HUES64 (cell line): Measurements from ENCODE around the gene AOX1.
"Not testable (repeated sequence)": the region's sequence is repeated elsewhere in the genome, so short reads cannot be mapped to it uniquely, and the experiment has no call there.

Experiments used
- H3K27ac ChIP-seq: 2 replicates; pipeline ENCODE4 v1.7.0; 2013; ENCODE audit warnings: low read depth, low read length, inconsistent platforms
- H3K27me3 ChIP-seq: 2 replicates; pipeline ENCODE4 v1.6.1; 2013; ENCODE audit warnings: mild to moderate bottlenecking, low read length; ENCODE audit not compliant: insufficient read depth
- H3K36me3 ChIP-seq: 2 replicates; pipeline ENCODE4 v1.6.1; 2013; ENCODE audit warnings: mild to moderate bottlenecking, low read length; ENCODE audit not compliant: insufficient read depth
- H3K4me1 ChIP-seq: 2 replicates; pipeline ENCODE4 v1.6.1; 2013; ENCODE audit warnings: mild to moderate bottlenecking, low read length, moderate library complexity; ENCODE audit not compliant: insufficient read depth
- H3K4me3 ChIP-seq: 2 replicates; pipeline ENCODE4 v1.5.1; 2013; ENCODE audit warnings: mild to moderate bottlenecking, low read length, moderate library complexity
- H3K9ac ChIP-seq: 2 replicates; pipeline ENCODE4 v1.6.1; 2013; ENCODE audit warnings: mild to moderate bottlenecking, low read depth, low read length
- H3K9me3 ChIP-seq: 2 replicates; pipeline ENCODE4 v1.6.1; 2013; ENCODE audit warnings: low read depth, low read length; ENCODE audit not compliant: insufficient read depth
- WGBS: fragments of 150-250, 120-280 bp; methylation state at CpG from one replicate; pipeline ENCODE4 v1.1.7; 2013; ENCODE audit warnings: missing lambda C conversion rate; 5-methylcytosine and 5-hydroxymethylcytosine counted together

AOX1 gene

GRCh38 chr2:200602584-200602983 is 16.8 kb downstream of the AOX1 start:
- H3K27ac ChIP-seq = no peak overlapping the region
- WGBS = 96% methylated on average over 4 of the region's 4 CpGs
- H3K9ac ChIP-seq = no peak overlapping the region
- no peak overlapping the region for H3K4me3 ChIP-seq
- no peaks in the 10 kb centered on the region for H3K27me3 ChIP-seq
- H3K4me1 ChIP-seq = no peaks in the 10 kb centered on the region
- H3K9me3 ChIP-seq = no peaks in the 10 kb centered on the region
- H3K36me3 ChIP-seq = no peaks in the 10 kb centered on the region

- H3K9ac ChIP-seq = no peak overlapping the region
- WGBS = 92% methylated on average over 3 of the region's 3 CpGs
- no peaks in the 10 kb centered on the region for H3K4me1 ChIP-seq
- no peak overlapping the region for H3K27ac ChIP-seq
- H3K27me3 ChIP-seq = no peaks in the 10 kb centered on the region
- H3K9me3 ChIP-seq = no peaks in the 10 kb centered on the region
- no peak overlapping the region for H3K4me3 ChIP-seq
- H3K36me3 ChIP-seq = no peaks in the 10 kb centered on the region
Observed at GRCh38 chr2:200603972-200604371, 18.2 kb downstream of the AOX1 start.

GRCh38 chr2:200604571-200605255 is 18.9 kb downstream of the AOX1 start:
- H3K9ac ChIP-seq = no peak overlapping the region
- H3K27me3 ChIP-seq = no peaks in the 10 kb centered on the region
- no peak overlapping the region for H3K27ac ChIP-seq
- H3K36me3 ChIP-seq = no peaks in the 10 kb centered on the region
- 90% methylated on average over 5 of the region's 5 CpGs for WGBS
- H3K9me3 ChIP-seq = no peaks in the 10 kb centered on the region
- H3K4me1 ChIP-seq = no peaks in the 10 kb centered on the region
- no peak overlapping the region for H3K4me3 ChIP-seq

DNA sequence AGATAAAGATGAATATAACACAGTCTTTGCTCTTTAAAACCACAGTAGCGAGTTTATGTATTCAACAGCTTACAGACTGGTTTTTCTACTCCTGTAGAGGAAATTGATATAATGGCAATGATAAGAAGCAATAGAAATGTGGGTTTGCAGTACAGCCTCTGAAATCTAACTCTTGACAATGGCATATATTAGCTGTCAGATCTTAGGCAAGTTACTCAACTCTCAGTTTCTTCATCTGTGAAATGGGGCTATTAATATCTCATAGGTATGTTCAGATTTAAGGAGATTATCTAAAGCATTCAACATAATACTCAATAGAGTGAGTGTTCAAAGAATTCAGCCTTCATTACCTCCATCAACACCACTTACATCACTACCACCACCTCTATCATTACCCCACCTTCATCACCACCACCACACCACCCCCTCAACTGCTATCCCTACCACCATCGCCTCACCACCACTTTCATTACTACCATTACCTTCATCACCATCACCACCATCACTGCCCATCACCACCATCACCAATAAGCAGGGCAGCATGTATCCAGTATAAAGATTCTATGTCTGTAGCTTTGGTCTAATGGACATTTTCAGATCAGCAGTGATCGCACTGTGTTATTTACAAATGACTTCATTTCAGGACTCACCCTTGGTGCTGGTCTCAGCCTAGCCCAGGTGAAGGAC is 22.7 kb downstream of the AOX1 start:
- 84% methylated on average over 3 of the region's 3 CpGs for WGBS
- Histone ChIP-seq H3K36me3 (no peaks in the 10 kb centered on the region), H3K9me3 (no peaks in the 10 kb centered on the region), H3K4me3 (no peak overlapping the region), H3K4me1 (no peaks in the 10 kb centered on the region), H3K27ac (no peak overlapping the region), H3K9ac (no peak overlapping the region), H3K27me3 (no peaks in the 10 kb centered on the region)

- no peaks in the 10 kb centered on the region for H3K27me3 ChIP-seq
- H3K36me3 ChIP-seq = no peaks in the 10 kb centered on the region
- H3K4me1 ChIP-seq = no peaks in the 10 kb centered on the region
- H3K27ac ChIP-seq = no peak overlapping the region
- no peak overlapping the region for H3K4me3 ChIP-seq
- no peak overlapping the region for H3K9ac ChIP-seq
- no peaks in the 10 kb centered on the region for H3K9me3 ChIP-seq
Observed at GRCh38 chr2:200609028-200609614, 23.3 kb downstream of the AOX1 start.

DNA sequence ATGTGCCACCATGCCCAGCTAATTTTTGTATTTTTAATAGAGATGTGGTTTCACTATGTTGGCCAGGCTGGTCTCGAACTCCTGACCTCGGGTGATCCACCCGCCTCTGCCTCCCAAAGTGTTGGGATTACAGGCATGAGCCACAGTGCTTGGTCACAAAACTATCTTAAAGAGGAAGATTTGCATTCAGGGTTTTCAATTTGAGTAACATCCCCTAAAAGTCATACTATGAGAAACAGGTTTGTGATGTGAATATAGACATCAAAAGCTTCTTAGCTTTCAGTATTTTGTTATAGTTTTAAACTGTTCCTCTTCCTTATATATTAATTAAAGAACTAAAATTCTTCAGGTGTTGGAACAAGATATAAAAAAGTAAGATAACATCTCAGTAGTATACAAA is 24.4 kb downstream of the AOX1 start:
- H3K27ac ChIP-seq, H3K27me3 ChIP-seq, H3K9me3 ChIP-seq, H3K4me1 ChIP-seq, H3K36me3 ChIP-seq, H3K4me3 ChIP-seq, H3K9ac ChIP-seq: not testable (repeated sequence)
- 91% methylated on average over 3 of the region's 3 CpGs for WGBS

GRCh38 chr2:200613692-200614091 is 27.9 kb downstream of the AOX1 start:
- 92% methylated on average over 3 of the region's 4 CpGs for WGBS
- Histone ChIP-seq H3K27me3 (no peaks in the 10 kb centered on the region), H3K36me3 (no peaks in the 10 kb centered on the region), H3K27ac (no peak overlapping the region), H3K4me1 (no peaks in the 10 kb centered on the region), H3K9me3 (no peaks in the 10 kb centered on the region), H3K4me3 (no peak overlapping the region), H3K9ac (no peak overlapping the region)

DNA sequence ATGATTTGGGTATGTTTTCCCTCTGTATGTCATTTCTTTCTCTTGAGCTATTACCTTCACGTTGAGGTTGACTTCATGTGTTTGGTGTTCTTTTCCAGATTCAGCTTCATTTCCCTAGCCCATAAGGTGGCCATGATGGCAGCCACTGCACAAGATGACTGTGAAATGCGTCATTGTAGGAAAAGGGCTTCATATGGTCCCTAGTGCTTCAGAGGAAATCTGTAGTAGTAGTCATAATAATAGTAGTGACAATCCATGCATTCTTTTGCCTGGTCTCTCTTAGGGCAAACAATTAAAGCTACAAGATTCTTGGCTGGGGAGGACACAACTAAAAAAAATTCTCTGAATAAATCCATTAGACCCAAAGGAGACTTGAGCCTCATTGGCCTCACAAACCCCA is 28.4 kb downstream of the AOX1 start:
- WGBS = 95% methylated on average over 2 of the region's 2 CpGs
- Histone ChIP-seq H3K36me3 (no peaks in the 10 kb centered on the region), H3K9me3 (no peaks in the 10 kb centered on the region), H3K27me3 (no peaks in the 10 kb centered on the region), H3K4me3 (no peak overlapping the region), H3K9ac (no peak overlapping the region), H3K4me1 (no peaks in the 10 kb centered on the region), H3K27ac (no peak overlapping the region)

DNA sequence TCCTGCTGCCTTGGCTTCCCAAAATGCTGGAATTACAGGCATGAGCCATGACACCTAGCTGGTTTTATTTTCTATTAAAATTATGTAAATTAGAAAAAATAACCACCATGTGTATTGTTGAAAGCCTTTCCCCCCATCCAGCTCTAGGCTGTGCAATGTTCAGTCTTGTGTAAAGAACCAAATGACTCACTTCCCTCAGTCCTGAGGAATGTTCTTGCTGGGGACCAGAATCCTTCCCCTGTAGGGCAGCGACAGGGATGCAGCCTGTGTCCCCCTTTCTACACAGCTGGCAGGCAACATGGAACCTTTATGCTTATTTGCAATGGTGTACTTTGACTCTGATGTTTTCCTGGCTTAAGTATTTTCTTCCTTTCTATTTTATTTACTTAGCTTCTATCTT is 29.4 kb downstream of the AOX1 start:
- no peaks in the 10 kb centered on the region for H3K9me3 ChIP-seq
- no peak overlapping the region for H3K27ac ChIP-seq
- no peaks in the 10 kb centered on the region for H3K36me3 ChIP-seq
- H3K4me1 ChIP-seq = no peaks in the 10 kb centered on the region
- 81% methylated on average over 1 of the region's 1 CpG for WGBS
- no peaks in the 10 kb centered on the region for H3K27me3 ChIP-seq
- H3K9ac ChIP-seq = no peak overlapping the region
- H3K4me3 ChIP-seq = no peak overlapping the region

DNA sequence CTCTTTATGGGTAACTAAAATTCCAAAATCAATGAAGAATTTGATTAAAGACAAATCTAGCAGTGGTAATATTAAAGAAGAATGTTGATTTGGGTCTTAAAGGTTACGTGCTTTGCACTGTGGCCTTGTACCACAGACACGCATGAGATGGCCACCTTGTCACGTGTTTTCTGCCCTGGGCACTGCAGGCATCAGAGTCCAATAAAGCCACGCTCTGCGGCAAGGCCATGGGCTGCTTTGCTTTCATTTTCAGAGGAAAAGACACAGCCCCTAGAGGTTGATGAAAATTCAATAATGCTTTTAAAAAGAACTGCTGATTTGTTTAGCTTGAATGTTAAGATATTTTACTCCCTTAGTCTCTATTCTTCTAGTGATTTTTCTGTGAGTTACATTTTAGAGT is 30.4 kb downstream of the AOX1 start:
- no peaks in the 10 kb centered on the region for H3K27me3 ChIP-seq
- no peaks in the 10 kb centered on the region for H3K9me3 ChIP-seq
- 94% methylated on average over 5 of the region's 5 CpGs for WGBS
- no peak overlapping the region for H3K9ac ChIP-seq
- no peaks in the 10 kb centered on the region for H3K36me3 ChIP-seq
- H3K4me1 ChIP-seq = no peaks in the 10 kb centered on the region
- H3K4me3 ChIP-seq = no peak overlapping the region
- H3K27ac ChIP-seq = no peak overlapping the region

- H3K27me3 ChIP-seq = no peaks in the 10 kb centered on the region
- H3K36me3 ChIP-seq = no peaks in the 10 kb centered on the region
- H3K4me1 ChIP-seq = no peaks in the 10 kb centered on the region
- H3K9ac ChIP-seq = no peak overlapping the region
- no peak overlapping the region for H3K27ac ChIP-seq
- H3K4me3 ChIP-seq = no peak overlapping the region
- 98% methylated on average over 4 of the region's 4 CpGs for WGBS
- H3K9me3 ChIP-seq = no peaks in the 10 kb centered on the region
Observed at GRCh38 chr2:200616656-200617055, 30.8 kb downstream of the AOX1 start.
